GM21576 (cell line): ENCODE results near the gene PSTPIP2.

Experiments
- ATAC-seq: cut with Tn5 transposase; IDR thresholded peaks from one replicate; pipeline ENCODE4 v1.9.1; 2021; ENCODE audit warnings: mild to moderate bottlenecking, moderate library complexity; ENCODE audit not compliant: unreplicated experiment

The PSTPIP2 gene

DNA sequence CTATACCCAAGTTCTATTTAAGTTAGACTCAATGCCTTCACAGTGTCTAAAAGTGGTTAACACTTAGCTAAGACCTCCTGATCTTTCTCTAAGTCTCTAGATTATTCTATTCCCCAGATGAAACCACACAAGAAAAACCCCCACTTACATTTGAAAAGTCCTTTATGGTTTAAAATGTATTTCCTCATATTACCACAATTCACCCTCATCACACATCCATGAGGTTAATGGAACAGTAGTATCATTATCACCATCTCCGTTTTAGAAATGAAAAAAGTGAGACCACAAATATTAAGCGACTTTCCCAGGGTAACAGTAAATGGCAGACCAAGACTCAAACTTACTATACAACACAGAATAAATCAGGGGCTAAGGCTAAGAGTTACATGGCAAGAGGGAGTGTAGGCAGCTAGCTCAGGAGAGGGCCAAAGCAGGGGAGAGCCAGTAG is 133.5 kb downstream of the PSTPIP2 start:
- no peak for ATAC-seq

DNA sequence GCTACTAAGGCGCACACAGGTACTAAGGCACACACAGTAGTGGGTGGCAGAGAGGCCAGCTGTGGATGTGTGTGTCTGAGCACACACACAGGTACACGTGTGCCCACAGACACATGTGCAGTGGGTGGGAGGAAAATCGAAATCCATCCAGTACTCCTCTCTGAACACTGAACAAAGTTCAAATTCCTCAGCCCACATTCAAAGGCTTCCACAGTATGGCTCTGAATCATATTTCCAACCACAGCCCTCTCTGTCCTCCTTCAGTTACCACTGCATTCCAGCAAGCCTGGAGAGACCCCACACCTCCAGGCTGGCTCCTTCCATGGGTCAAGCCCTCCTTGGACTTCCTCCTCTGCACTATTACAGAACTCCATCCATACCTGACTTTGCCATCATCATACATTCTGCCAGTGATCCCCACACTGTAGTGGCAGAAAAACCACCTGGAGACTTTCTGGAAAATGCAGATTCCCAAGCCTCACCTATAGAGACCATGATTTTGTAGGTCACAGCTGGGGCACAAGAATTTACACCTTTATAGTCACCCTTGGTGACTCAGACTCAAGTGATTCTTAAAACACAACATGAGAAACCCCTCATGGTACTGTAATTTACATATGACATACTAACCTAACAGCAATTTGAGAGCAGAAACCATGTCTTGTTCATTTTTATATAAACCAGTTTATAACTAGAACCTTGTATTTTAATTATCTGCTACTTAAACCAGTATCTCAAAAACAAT is 136.3 kb downstream of the PSTPIP2 start:
- ATAC-seq = no peak
